Uterus (tissue), 4 donors: Measurements from ENCODE around the gene MRPL14. TPM values are rescaled to one million over a fixed set of nuclear protein-coding genes. Genes with fewer than 3 reads are reported as not detected.
A peak's percentile ranks its signal among the peaks of the same experiment; 100 is the strongest.

ENCODE experiments used
- DNase-seq, 2 donors: peaks; one replicate each; pipeline ENCODE4 v3.0.0-alpha.2; 2019 to 2020
- H3K27ac ChIP-seq, 2 donors: fragments of 200-600 bp; sonication (generic); 1 replicate in 1 of 2; 2 replicates in 1 of 2; pipeline ENCODE4 v1.5.1; 2016 to 2018
- H3K27me3 ChIP-seq, 2 donors: fragments of 200-600 bp; sonication (generic); one replicate each; pipeline ENCODE4 v1.5.1; 2018 to 2019; ENCODE audit warnings: control low read depth in 1 of 2
- H3K36me3 ChIP-seq, 2 donors: fragments of 200-600 bp; sonication (generic); one replicate each; pipeline ENCODE4 v1.5.1; 2019; ENCODE audit warnings: control low read depth in 1 of 2
- H3K4me1 ChIP-seq, 2 donors: fragments of 200-600 bp; sonication (generic); one replicate each; pipeline ENCODE4 v1.5.1; 2018 to 2019; ENCODE audit warnings: control low read depth in 1 of 2
- H3K4me3 ChIP-seq, 2 donors: fragments of 200-600 bp; sonication (generic); 1 replicate in 1 of 2; 2 replicates in 1 of 2; pipeline ENCODE4 v1.5.1; 2018 to 2019; ENCODE audit warnings: mild to moderate bottlenecking in 1 of 2
- H3K9me3 ChIP-seq, 2 donors: fragments of 200-600 bp; sonication (generic); one replicate each; pipeline ENCODE4 v1.5.1; 2019; ENCODE audit warnings: control low read depth in 1 of 2
- POLR2A ChIP-seq, 2 donors: fragments of 450-650 bp; IDR thresholded peaks; one replicate each; pipeline ENCODE4 v1.6.1; 2016; ENCODE audit warnings: antibody characterized with exemption in 2 of 2, mild to moderate bottlenecking in 1 of 2, moderate library complexity in 1 of 2
- intact Hi-C: fragments of 100-400 bp; cut with DNase I; formaldehyde crosslinking; loops from one replicate; pipeline ENCODE4 v1.15.1; 2023; ENCODE audit warnings: low total_unique reads
- total RNA-seq, 4 donors: library from RNA; depleted of rRNA in 3 of 4; stranded (reverse); fragments of >200 nt in 3 of 4; gene quantifications; one replicate each; pipeline versions ENCODE4 v1.1.0 to v1.2.4, GENCODE V29; 2014 to 2023
- TF ChIP-seq, protein P1 (sequence below), 4 experiments: fragments of 200-600 bp in 2 of 4; fragments of 450-650 bp in 2 of 4; sonication (generic) in 2 of 4; IDR thresholded peaks; one replicate each; pipeline ENCODE4 v1.5.1; 2016 to 2019; ENCODE audit warnings: antibody characterized with exemption in 4 of 4, mild to moderate bottlenecking in 2 of 4, moderate library complexity in 1 of 4
- donor health status: DM: yes; HTN: yes; CAD: no.

MRPL14 gene
- total RNA-seq, 4 donors from 2014 or later = 19.5 to 39.1 (median 33.6) TPM

DNA sequence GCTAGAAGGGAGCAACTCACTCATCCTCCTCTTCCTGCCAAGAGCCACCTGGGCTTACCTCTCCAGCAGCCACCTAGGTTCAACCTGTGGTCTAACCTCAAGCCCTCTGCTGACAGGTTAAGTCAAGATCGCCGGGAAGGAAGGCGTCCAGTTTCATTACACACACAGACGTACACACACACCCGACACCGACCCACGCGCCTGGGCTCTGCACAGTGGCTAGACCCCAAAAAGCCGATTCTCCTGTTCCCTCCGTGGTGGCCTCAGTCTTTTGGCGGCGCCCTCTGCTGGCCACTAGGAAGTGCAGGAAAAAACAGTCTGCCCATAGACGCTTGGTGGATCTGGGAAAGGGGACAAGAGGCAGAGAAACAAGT lies 52.8 kb downstream of the MRPL14 start:
- peak; percentile 76 to 81 for DNase-seq
- Histone ChIP-seq H3K36me3 (no peaks in the 10 kb centered on the region), H3K27ac (peak overlapping the region; percentile 81 to 92), H3K9me3 (no peaks in the 10 kb centered on the region), H3K4me3 (no peak overlapping the region), H3K27me3 (no peaks in the 10 kb centered on the region), H3K4me1 (peaks cover 14 to 16% of the 10 kb centered on the region in 2 donors)
- TF ChIP-seq POLR2A (IDR thresholded peaks at IDR 0.05) = no peak
- TF ChIP-seq, protein P1, sequence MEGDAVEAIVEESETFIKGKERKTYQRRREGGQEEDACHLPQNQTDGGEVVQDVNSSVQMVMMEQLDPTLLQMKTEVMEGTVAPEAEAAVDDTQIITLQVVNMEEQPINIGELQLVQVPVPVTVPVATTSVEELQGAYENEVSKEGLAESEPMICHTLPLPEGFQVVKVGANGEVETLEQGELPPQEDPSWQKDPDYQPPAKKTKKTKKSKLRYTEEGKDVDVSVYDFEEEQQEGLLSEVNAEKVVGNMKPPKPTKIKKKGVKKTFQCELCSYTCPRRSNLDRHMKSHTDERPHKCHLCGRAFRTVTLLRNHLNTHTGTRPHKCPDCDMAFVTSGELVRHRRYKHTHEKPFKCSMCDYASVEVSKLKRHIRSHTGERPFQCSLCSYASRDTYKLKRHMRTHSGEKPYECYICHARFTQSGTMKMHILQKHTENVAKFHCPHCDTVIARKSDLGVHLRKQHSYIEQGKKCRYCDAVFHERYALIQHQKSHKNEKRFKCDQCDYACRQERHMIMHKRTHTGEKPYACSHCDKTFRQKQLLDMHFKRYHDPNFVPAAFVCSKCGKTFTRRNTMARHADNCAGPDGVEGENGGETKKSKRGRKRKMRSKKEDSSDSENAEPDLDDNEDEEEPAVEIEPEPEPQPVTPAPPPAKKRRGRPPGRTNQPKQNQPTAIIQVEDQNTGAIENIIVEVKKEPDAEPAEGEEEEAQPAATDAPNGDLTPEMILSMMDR (IDR thresholded peaks at IDR 0.05) = peak; percentile 84 to 90 (median 87)
- intact Hi-C loops = loop anchor here (2.0 kb wide), 1 partner anchor 304 kb away; the partner anchor contains the start of gene VEGFA

DNA sequence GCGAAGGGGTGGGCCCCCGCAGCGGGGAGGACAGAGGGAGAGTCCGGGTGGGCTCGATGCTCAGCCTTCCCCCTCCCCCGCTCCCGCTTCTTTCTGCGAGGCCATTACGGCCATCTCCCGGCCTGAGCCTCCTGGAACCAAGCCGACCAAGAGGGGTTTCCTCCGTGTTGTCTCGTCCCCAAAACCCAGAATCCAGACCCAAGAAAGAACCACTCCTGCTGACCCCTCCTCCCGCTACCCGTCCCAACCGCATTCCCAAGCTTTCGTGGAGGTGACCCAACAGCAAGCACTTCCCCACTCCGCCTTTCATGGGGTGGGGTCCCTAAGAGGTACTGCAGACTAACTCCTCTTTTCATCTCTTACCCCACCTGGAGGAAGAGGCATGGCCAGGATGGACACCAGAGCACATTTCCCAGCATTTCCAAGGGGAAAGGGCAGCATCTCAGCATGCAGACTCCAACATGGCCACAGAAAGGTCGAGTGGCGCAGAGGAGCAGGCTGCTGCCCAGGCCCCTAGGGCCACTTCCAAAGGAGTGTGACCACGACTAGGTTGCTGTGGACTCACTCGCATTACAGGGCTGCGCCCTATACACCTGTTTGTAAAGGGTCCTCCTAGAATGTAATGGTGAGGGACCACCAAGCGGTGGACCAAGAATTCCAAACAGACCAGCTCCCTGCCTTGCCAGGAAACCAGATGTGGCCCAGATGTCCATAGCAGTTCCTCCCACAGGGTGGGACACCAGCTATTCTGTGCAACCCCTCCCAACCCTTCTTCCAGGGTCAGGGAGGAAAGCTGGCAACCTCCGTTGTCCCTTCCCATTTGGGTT lies 53.4 kb downstream of the MRPL14 start:
- Histone ChIP-seq H3K27ac (peak overlapping the region; percentile 81 to 92), H3K4me1 (peaks cover 14 to 16% of the 10 kb centered on the region in 2 donors), H3K27me3 (no peaks in the 10 kb centered on the region), H3K4me3 (peak overlapping the region; percentile 36 to 47), H3K36me3 (no peaks in the 10 kb centered on the region), H3K9me3 (no peaks in the 10 kb centered on the region)
- no peak for DNase-seq
- intact Hi-C loops = loop anchor here (2.0 kb wide), 1 partner anchor 303 kb away; the partner anchor contains the start of gene VEGFA
- TF ChIP-seq, protein P1 (IDR thresholded peaks at IDR 0.05) = peak in 1 of 4 experiments; percentile 9
- TF ChIP-seq POLR2A (IDR thresholded peaks at IDR 0.05) = no peak

DNA sequence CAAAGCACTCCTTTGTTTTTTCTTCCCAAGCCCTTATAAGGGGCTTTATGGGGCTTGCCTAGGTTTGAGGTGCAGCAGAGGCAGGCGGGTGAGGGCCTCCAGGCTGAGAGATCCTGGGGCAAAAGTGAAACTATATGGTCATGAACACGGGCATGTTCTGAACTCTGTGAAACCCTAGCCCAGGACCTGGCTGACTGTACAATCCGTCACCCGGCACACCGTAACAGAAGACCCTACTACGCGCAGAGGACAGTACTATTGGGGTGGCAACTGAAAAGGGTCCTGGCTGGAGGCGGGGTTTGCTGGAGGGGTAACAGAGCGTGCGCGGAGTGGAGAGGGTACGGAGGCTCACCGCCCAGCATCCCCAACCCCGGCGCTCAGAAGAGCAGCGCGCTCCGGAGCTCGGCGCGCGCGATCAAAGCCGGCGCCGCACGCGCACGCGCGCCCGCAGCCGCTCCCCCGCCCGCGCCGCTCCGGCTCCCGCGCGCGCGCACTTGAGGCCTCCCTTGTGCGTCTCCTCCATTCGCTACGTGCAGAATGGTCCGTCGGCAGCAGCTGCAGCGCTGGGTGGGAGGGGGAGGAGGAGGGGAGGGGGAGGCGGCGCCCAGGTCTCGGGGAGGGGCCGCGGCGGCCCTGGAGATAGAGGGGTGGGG lies 54.2 kb downstream of the MRPL14 start:
- intact Hi-C loops = no loop called here
- no peaks in the 10 kb centered on the region for H3K9me3 ChIP-seq
- peak; percentile 77 to 80 for DNase-seq
- TF ChIP-seq, protein P1 (IDR thresholded peaks at IDR 0.05) = no peak
- peak; percentile 25 to 65 for TF ChIP-seq POLR2A (IDR thresholded peaks at IDR 0.05)
- H3K27me3 ChIP-seq = no peaks in the 10 kb centered on the region
- peak overlapping the region; percentile 81 to 92 for H3K27ac ChIP-seq
- peaks cover 14 to 16% of the 10 kb centered on the region in 2 donors for H3K4me1 ChIP-seq
- H3K36me3 ChIP-seq = no peaks in the 10 kb centered on the region
- H3K4me3 ChIP-seq = peak overlapping the region; percentile 36 to 47

DNA sequence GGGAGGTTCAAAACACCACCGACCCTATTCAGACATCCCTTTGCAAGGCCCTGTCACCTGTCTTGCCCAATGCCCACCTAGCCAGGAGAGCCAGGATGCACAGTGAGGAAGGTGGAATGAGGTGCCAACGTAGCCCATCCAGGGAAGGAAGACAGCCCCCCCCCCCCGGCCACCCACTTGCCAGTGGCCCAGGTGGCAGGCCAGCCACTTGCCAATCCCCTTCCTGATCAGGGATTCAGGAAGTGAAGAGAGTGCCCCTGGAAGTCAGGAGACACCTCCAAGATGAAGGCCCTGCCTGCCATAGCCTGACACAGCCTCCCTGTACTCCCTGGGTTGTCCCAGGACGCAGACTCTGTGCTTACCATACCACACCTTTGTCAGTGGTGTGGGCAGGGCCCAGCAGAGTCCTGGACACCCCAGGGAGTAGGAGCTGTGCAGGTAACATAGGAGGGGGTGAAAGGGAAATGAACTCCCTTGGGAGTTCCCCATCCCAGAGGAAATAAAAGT lies 54.7 kb downstream of the MRPL14 start:
- intact Hi-C loops = no loop called here
- H3K27me3 ChIP-seq = no peaks in the 10 kb centered on the region
- no peaks in the 10 kb centered on the region for H3K9me3 ChIP-seq
- DNase-seq = no peak
- TF ChIP-seq, protein P1 (IDR thresholded peaks at IDR 0.05) = no peak
- no peak for TF ChIP-seq POLR2A (IDR thresholded peaks at IDR 0.05)
- H3K4me3 ChIP-seq = peak overlapping the region in 1 of 2 donors; percentile 36
- H3K4me1 ChIP-seq = peaks cover 14 to 16% of the 10 kb centered on the region in 2 donors
- H3K36me3 ChIP-seq = no peaks in the 10 kb centered on the region
- peak overlapping the region; percentile 81 to 92 for H3K27ac ChIP-seq
